ENCODE data around the gene TTC39C.
"Not testable (repeated sequence)": the region's sequence is repeated elsewhere in the genome, so short reads cannot be mapped to it uniquely, and the experiment has no call there.

Gene TTC39C

DNA sequence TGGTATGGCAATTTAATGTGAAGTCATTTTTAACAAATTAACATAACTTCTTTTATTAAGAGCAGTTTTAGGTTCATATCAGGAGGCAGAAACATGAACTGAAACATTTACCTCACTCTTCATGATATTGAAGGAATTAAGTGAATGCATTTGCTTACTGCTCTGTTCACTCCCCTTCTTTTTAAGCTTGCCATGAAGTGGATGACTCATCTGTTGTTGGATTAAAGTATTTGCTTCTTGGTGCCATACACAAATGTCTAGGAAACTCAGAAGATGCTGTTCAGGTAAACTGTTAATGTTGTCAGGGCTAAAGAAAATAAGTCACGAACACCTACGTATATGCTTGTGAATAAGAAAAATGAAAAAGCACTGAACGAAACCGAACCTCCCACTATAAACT is 114.1 kb downstream of the TTC39C start:
- DNase-seq (ENCODE audit: low read depth, low spot score), result no peak

DNA sequence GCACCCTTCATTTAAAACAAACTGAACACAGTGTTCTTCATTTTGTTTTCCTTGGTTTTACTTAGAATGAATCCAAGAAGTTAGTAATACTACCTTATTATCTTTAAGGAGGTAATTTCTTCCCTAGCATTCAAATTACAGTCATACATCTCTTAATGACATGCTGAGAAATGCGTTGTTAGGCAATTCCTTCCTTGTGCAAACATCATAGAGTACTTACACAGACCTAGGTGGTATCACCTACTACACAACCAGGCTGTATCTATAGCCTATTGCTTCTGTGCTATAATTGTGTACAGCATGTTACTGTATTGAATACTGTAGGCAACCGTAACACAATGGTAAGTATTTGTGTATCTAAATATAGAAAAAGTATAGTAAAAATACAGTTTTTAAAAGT is 115.9 kb downstream of the TTC39C start:
- no peak for DNase-seq (ENCODE audit: low read depth, low spot score)

DNA sequence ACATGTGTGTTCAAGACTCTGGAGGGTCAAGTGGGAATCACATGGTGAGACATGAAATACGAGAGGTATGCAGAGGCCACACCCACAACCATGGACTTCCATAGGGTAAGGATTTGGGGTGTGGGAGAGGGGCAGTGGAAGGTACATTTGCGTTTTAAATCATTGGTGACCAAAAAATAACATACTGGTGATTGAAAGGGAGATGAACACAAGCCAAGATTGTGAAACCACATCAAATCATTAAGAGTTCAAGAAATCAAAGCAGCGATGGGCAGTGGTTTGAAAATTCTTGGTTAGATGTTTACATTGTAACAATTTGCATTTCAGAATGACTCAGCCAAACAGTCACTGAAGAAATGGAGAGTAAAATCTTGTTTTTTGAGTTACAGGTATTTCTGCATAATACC is 122.4 kb downstream of the TTC39C start:
- DNase-seq (ENCODE audit: low read depth, low spot score), result no peak

DNA sequence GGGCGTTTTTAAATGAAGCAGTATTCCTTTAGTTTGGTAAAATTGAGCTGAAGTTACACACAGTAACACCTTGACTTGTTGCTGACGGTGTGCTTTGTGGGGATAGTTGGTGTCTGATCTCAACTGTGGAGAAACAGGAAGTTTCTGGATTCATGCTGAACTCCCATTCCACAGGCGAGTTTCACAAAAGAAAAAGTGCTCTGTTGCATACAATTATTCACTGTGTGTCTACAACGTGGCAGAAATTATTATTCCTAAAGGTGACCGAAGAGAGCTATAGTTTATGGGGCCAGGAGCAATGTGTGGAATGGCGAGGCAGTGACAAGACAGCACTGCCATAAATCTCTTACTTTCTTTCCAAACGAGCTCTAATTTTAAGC is 123.8 kb downstream of the TTC39C start:
- no peak for DNase-seq (ENCODE audit: low read depth, low spot score)

DNA sequence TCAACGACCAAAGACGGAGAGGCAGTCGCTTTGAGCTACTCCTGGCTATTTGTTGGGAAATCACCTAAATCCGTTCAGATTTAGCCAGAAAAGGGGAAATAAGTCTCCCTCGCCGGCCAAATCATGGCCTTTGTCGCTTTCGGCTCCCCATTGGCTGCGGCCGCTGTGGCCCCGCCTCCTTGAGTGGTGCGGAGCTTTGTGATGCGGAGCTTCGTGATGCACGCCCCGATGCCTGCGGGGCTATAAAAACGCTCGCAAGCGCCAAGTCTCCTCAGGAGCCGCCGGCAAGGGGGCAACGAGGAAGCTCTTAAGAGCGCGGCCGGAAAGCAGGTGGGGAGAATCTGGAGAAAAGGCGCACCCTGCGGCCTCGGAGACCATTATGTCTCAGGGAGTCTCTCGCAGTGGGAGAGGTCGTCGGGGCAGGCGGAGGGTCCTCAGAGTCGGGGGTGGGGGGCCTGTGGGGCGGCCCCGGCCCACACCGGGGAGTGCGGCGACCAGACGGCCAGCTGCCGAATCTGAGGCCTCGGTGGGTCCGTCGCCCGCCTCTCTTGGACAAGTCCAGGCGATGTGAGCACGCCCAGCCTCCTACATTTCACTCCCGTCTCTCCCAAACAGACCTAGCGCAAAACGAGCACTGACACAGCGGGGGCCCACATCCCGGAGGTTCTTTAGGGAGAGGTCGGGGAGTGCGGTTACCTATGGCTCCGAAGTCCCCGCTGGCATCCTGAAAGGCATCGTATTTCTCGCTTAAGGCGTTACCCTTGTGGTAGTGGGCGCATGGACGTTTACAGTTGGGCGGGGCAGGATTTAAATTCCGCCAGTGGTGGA is 124.4 kb downstream of the TTC39C start, which contains the start of gene CABYR:
TSS of gene CABYR (plus strand) at position 274 of the 828 bp plus-strand sequence. CDS start 4,053 bp downstream, outside the sequence.
- DNase-seq (ENCODE audit: low read depth, low spot score), result peak; percentile 92

DNA sequence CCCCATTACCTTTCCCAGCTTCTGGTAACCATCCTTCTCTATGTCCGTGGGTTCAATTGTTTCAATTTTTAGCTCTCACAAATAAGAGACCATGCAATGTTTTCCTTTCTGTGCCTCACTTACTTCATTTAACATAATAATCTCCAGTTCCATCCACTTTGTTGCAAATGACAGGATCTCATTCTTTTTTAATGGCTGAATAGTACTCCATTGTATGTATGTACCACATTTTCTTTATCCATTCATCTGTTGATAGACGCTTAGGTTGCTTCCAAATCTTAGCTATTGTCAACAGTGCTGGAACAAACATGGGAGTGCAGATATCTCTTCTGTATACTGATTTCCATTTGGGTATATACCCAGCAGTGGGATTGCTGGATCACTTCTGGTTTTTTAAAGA is 126.1 kb downstream of the TTC39C start:
- DNase-seq (ENCODE audit: low read depth, low spot score), result no peak

DNA sequence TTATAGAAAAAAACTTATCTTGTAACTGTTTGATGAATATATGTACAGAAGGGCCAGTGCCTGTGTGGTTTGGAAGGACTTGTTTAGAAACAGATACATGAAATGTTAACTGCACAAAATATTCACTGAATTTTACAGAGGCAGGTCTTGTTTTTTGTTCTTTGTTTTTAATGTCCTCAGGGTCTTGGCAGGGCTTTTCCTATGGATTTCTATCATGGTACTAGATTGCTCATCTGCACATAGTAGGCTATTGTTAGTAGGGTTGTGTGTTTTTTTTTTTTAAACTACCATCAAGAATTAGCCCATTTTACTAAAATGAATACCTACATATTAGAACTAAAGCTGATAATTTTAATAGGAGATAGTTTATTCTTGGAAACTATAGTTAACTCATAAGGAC is 127.8 kb downstream of the TTC39C start:
- no peak for DNase-seq (ENCODE audit: low read depth, low spot score)

DNA sequence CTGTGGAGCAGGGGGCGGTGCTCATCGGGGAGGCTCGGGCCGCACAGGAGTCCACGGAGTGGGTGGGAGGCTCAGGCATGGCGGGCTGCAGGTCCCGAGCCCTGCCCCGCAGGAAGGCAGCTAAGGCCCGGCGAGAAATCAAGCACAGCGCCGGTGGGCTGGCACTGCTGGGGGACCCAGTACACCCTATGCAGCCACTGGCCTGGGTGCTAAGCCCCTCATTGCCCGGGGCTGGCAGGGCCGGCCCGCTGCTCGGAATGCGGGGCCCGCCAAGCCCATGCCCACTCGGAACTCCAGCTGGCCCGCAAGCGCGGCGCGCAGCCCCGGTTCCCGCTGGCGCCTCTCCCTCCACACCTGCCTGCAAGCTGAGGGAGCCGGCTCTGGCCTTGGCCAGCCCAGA is 135.0 kb downstream of the TTC39C start:
- DNase-seq (ENCODE audit: low read depth, low spot score), result not testable (repeated sequence)

DNA sequence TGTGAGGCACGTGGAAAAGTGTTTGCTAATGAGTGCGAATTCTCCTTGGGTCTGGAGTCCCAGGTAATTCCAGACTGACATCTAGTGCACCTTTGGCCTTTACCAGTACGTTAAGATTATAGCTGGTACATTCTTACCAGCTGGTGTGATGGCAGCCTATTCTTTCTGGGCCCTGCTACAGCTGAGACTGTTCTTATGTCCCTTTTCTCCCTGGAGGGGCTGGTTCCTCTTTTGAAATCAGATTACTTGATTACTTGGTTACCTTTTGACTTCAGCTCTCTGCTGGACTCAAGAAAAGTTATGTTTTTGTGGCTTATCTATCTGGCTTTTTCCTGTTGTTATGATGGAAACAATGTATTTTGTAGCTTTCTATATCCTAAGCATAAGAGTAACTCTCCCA is 138.8 kb downstream of the TTC39C start:
- no peak for DNase-seq (ENCODE audit: low read depth, low spot score)

DNA sequence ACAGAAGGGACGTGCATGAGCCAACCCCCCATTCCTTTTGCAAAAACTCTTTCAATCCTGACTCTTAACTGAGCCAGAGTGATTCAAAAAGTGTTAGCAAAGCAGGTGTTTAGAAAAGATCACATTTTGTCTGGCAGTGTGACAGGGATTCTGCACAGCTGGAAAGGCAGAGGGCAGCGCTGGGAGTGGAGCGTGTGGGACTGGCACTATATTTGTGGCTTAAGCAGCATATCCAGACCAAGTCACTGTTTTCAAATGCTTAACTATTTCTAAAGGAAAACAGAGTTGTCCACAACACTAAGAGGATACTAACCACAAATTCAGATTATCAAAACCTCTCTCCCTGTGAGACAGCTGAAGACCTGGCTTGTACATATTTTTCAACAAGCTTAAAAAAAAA is 143.3 kb downstream of the TTC39C start:
- no peak for DNase-seq (ENCODE audit: low read depth, low spot score)

DNA sequence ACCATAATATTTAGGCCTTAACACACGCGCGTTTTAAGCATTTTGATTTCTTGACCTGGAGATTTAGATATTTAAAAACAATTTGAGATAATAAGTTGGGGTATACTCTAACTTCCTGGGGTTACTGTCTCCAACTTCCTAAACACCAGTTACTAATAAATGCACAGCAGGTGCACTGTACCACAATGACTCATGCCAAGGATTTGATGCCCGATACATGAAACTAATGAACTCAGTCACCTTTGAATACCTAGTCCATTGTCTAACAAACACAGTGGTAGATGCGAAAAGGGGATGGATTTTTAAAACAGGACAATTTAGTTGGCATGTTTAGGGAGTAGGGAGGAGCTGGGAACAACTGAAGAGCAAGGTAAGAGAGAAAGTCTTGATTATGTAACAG is 145.5 kb downstream of the TTC39C start:
- DNase-seq (ENCODE audit: low read depth, low spot score), result no peak

DNA sequence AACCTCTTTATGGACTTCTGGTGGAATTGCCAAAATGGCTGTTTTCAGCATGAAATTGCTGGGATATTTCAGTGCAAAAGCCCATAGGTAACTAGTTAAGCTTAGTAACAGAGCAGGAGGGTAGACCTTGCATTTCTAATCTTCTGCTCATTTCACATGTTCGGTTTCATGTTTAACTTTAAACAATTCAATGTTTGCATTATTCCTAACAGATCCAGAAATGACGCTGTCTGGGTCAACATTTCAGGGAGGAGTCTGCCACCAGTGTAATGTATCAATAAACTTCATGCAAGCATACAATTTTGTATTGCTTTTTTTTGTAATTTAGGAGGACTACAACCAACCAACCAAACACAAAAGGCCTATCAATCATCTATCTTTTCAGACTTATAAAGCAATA is 146.8 kb downstream of the TTC39C start:
- DNase-seq (ENCODE audit: low read depth, low spot score), result no peak

DNA sequence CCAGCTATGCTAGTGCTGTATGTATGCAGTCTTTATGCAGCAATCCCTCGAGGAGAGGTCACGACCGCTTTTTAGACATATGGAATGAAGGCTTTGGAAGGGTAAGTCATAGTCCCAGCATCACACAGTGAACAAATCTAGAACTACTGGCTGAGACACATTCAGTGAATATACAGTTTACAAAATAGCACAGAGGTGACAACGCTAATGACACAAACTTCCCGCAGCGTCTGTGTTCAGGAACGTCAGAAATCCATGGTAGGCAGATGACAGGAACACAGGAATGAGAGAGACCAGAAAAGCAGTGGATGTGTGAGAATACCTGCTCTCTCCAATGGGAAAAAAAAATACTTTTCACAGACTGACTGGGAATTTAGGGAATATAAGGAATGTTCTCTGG is 153.9 kb downstream of the TTC39C start:
- peak; percentile 13 for DNase-seq (ENCODE audit: low read depth, low spot score)

DNA sequence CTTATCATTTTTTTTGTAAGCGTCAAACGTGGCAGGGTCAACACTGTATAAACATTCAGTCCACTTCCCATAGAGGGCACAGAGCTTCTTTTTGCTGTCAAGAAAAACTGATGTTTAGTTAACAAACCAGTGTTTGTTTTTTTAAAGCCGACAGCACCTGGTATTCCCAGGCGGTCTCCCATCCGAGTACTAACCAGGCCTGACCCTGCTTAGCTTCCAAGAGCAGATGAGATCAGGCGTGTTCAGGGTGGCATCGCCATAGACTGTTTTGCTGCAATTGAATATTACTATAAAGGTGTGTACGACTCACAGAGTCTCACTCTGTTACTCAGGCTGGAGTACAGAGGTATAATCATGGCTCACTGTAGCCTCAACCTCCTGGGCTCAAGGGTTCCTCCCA is 155.8 kb downstream of the TTC39C start:
- no peak for DNase-seq (ENCODE audit: low read depth, low spot score)

DNA sequence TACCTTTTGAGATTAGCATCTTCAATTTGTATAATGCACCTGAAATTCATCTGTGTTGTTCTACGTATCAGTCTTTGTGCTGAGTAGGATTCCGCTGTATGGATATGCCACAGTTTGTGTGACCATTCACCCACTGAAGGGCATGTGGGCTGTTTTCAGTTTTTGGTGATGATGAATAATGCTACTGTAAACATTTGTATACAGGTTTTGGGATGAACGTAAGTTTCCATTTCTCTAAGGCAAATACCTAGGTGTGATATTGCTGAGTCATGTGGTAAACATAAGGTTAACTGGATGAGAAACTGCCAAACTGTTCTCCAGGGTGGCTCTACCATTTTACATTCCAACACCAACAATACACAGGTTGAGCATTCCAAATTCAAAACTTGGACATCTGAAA is 159.4 kb downstream of the TTC39C start:
- no peak for DNase-seq (ENCODE audit: low read depth, low spot score)

DNA sequence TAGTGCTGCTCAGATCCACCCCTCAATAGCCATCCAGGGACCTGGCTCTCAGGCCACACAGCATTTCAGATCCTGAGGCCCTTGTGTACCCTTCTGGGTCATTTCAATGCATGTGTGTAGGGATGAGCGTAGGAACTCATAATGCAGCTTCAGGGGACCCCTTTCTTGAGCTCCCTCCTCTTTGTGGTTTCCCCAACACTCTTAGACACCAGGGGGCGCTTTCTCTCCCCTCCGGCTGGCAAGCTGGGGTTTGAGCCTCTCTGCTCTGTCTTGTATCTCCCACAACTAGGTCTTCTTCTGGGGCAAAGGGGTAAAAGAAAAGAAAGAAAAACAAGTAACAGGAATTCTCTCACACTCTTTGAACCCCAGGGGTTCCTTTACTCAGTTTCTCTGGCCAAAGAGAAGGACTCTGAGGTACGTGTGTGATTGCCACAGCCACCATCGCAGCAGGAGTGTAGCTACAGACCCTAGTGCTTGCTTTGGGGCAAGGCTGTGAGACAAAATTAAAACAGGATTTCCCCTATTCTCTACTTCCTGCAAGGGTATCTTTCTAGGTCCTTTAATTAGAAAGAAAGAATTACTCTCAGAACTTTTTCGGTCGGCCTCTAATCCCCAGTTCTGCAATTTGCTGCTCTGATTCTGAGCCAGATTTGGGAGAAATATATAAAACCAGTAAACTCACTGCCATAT is 162.3 kb downstream of the TTC39C start:
- DNase-seq (ENCODE audit: low read depth, low spot score), result peak; percentile 74

DNA sequence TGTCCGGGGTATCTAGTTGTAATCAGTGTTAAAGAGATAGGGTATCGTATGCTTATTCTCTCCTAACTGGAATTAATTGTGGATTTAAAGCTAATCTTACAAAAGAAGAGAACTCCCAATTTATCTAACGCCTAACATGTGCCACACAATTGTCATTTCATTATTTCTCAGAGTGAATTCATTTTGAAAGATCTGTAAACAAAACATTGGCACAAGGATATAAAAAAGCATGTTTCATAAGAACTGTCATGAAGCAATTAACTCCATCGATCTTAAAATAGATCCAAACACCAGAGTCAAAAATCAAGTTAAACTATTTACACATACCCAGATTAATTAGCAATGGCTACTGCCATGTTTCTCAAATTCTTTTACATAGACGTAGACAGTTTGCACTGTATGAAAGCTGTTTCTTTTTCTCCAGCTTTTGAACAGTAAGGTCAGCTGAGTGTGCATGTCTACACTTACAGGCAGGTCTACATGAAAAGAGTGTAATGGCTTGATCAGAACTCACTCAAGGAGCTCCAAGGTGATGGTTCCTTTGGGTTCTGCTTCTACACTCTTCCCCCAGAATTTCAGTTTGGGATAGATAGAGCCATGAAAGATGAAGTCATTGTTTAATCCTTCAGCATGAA is 163.1 kb downstream of the TTC39C start:
- DNase-seq (ENCODE audit: low read depth, low spot score), result no peak

DNA sequence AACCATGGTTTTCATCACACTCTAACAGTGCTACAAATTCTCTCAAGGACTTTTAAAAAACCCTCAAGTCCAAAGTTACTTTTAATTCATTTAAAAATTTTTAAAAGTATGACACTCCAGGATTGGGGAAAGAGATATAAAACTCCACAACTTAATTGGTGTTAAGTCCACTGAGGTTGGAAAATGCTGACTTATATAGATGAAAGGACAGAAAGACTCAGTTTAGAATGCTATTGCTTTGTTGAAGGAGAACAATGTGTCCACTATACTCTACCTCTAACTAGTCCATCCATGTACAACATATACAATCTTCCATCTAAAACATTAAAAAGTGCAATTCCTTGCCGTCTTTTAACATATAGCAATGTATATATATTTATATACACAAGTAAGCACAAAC is 165.5 kb downstream of the TTC39C start:
- DNase-seq (ENCODE audit: low read depth, low spot score), result no peak

DNA sequence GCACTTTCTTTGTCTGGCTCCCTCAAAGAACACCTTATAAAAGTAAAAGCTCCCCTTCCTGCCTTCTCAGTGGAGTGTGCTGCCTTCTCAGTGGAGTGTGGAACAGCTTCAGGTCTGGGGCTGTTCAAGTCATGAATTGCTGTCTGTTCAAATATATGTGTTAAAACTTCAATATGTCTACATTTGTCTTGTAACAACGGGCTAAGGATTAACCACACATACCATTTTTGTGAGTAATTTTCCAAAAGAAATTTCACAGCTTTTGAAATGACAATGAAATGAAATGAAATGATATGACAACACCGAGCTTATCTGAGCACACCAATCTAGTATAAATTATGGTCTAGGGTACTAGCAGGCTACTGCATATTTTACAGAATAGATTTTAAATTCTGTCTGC is 167.3 kb downstream of the TTC39C start:
- DNase-seq (ENCODE audit: low read depth, low spot score), result no peak
